Parathyroid adenoma (tissue), 2 donors: Measurements from ENCODE around the gene ATP13A5.

Experiments
- H2AFZ ChIP-seq: fragments of 300-600 bp; sonication (generic); one replicate; pipeline ENCODE4 v1.7.0; 2017; ENCODE audit warnings: antibody characterized with exemption, mild to moderate bottlenecking
- H3K27ac ChIP-seq: fragments of 300-600 bp; sonication (generic); one replicate; pipeline ENCODE4 v1.7.0; 2017
- H3K27me3 ChIP-seq: fragments of 300-600 bp; sonication (generic); one replicate; pipeline ENCODE4 v1.7.0; 2017; ENCODE audit warnings: low read length; ENCODE audit not compliant: control insufficient read depth, insufficient read depth
- H3K36me3 ChIP-seq: fragments of 300-600 bp; sonication (generic); one replicate; pipeline ENCODE4 v1.7.0; 2017; ENCODE audit warnings: low read length; ENCODE audit not compliant: control insufficient read depth, insufficient read depth
- H3K4me1 ChIP-seq: fragments of 300-600 bp; sonication (generic); one replicate; pipeline ENCODE4 v1.7.0; 2017; ENCODE audit warnings: control low read depth
- H3K4me2 ChIP-seq: fragments of 300-600 bp; sonication (generic); one replicate; pipeline ENCODE4 v1.7.0; 2017; ENCODE audit warnings: low read length
- H3K4me3 ChIP-seq: fragments of 300-600 bp; sonication (generic); one replicate; pipeline ENCODE4 v1.7.0; 2017; ENCODE audit warnings: low read depth, low read length
- H3K79me2 ChIP-seq: fragments of 300-600 bp; sonication (generic); one replicate; pipeline ENCODE4 v1.7.0; 2017; ENCODE audit warnings: control low read depth
- H3K9ac ChIP-seq: fragments of 300-600 bp; sonication (generic); one replicate; pipeline ENCODE4 v1.7.0; 2017; ENCODE audit warnings: mild to moderate bottlenecking
- H3K9me3 ChIP-seq: fragments of 300-600 bp; sonication (generic); one replicate; pipeline ENCODE4 v1.7.0; 2017; ENCODE audit warnings: low read length; ENCODE audit not compliant: control insufficient read depth
- TF ChIP-seq, protein P1 (sequence below): fragments of 300-600 bp; sonication (generic); IDR thresholded peaks from one replicate; pipeline ENCODE4 v1.7.0; 2017; ENCODE audit warnings: antibody characterized with exemption, mild to moderate bottlenecking
- donor health status: primary hyperparathyroidism.

The ATP13A5 gene

DNA sequence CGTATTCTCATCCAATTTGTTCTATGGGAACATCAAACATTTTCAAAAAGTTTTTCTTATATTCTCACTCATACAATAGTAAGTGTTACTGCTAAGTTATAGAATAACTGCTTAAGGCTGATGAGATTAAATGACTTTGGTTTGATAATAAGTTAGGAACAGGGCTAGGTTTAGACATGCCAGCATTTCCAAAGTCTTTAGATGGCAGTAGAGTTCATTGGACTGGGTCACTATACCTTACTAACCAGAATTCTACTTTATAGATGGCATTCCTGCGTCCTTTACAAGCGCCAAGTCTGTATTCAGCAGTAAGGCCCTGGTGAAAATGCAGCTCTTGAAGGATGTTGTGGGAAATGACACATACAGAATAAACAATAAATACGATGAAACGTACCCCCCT is 115.8 kb downstream of the ATP13A5 start:
- TF ChIP-seq, protein P1, sequence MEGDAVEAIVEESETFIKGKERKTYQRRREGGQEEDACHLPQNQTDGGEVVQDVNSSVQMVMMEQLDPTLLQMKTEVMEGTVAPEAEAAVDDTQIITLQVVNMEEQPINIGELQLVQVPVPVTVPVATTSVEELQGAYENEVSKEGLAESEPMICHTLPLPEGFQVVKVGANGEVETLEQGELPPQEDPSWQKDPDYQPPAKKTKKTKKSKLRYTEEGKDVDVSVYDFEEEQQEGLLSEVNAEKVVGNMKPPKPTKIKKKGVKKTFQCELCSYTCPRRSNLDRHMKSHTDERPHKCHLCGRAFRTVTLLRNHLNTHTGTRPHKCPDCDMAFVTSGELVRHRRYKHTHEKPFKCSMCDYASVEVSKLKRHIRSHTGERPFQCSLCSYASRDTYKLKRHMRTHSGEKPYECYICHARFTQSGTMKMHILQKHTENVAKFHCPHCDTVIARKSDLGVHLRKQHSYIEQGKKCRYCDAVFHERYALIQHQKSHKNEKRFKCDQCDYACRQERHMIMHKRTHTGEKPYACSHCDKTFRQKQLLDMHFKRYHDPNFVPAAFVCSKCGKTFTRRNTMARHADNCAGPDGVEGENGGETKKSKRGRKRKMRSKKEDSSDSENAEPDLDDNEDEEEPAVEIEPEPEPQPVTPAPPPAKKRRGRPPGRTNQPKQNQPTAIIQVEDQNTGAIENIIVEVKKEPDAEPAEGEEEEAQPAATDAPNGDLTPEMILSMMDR: no peak
- Histone ChIP-seq H3K79me2 (no peaks in the 10 kb centered on the region), H3K27me3 (no peaks in the 10 kb centered on the region), H3K4me1 (no peaks in the 10 kb centered on the region), H3K4me2 (no peak overlapping the region), H3K36me3 (no peaks in the 10 kb centered on the region), H2AFZ (no peak overlapping the region), H3K27ac (no peak overlapping the region), H3K9me3 (no peaks in the 10 kb centered on the region), H3K9ac (no peak overlapping the region), H3K4me3 (no peak overlapping the region)

DNA sequence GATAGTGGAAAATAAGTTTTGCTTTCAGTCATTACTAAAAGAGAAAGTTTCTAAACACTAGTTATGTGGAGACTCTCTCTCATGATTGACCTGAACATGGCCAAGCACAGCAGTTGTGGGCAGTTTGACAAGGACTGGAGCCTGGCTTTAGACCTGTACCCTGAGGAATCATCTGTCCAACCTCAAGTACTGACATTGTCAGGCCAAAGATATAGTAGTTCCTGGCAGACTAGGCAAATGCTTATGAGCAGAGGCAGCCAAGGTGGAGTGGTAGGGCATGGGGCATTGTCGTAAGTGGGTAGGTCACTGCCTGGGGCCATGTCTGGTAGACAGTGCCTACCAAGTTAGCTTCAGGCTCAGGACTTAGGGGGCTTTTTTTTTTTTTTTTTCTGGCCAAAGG is 116.6 kb downstream of the ATP13A5 start:
- TF ChIP-seq, protein P1: no peak
- Histone ChIP-seq H3K4me3 (no peak overlapping the region), H3K79me2 (no peaks in the 10 kb centered on the region), H3K9ac (no peak overlapping the region), H3K27ac (no peak overlapping the region), H3K27me3 (no peaks in the 10 kb centered on the region), H3K4me2 (no peak overlapping the region), H3K4me1 (no peaks in the 10 kb centered on the region), H3K9me3 (no peaks in the 10 kb centered on the region), H2AFZ (no peak overlapping the region), H3K36me3 (no peaks in the 10 kb centered on the region)

DNA sequence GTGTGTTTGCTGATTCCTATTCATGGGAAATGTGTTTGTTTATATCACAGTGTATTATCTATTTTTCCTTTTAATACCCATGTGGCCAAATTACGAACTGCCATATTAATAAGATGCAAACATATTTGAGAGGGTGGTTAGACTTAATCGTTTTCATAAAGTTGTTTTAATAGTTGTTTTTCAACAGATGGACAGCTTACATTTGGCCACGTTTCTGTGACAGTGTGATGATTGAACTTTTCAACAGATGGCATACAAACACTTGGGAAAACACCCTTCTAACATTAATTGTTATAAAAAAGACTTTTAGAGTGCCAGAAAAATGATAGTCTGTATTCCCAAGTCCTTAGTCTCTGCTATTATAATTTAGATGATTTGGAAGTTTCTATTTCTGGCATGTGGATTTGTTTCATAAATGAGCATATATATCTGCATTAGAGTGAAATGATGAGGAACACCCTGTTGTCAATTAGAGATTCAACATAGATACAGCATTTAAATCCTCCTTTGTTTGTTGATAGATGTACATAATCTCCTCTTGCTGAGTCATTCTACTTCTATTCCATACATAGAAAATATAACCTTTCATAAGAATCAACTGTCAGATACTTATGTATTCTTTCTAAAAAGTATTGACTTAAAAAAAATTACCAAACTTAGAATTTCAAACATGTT is 124.4 kb downstream of the ATP13A5 start:
- H3K79me2 ChIP-seq: no peaks in the 10 kb centered on the region
- H2AFZ ChIP-seq: no peak overlapping the region
- no peak overlapping the region for H3K27ac ChIP-seq
- TF ChIP-seq, protein P1: no peak
- no peak overlapping the region for H3K9ac ChIP-seq
- no peak overlapping the region for H3K4me3 ChIP-seq
- no peak overlapping the region for H3K4me2 ChIP-seq
- H3K9me3 ChIP-seq: no peaks in the 10 kb centered on the region
- H3K36me3 ChIP-seq: no peaks in the 10 kb centered on the region
- H3K27me3 ChIP-seq: no peaks in the 10 kb centered on the region
- H3K4me1 ChIP-seq: no peaks in the 10 kb centered on the region

DNA sequence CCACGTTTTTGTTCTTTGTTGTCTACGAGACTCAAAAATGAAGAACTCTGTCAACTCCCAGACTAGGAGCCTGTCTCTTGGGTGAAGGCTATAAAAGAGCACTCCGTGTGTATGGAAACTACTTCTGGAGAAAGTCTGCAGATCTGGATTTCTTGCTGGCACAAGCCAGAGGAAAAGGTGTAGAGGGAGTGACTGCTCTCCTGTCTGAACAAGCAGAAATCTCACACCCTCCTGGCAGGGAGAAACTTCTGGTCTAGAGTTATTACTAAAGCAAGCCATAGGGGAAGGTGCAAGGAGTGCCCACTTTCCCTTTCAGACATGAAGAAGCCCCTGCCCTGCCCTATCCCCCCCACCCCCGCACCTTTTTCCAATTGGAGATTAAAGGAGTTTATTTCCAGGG is 128.1 kb downstream of the ATP13A5 start:
- Histone ChIP-seq H3K9ac (no peak overlapping the region), H3K9me3 (no peaks in the 10 kb centered on the region), H3K36me3 (no peaks in the 10 kb centered on the region), H3K4me3 (no peak overlapping the region), H3K4me2 (no peak overlapping the region), H3K27me3 (no peaks in the 10 kb centered on the region), H2AFZ (no peak overlapping the region), H3K4me1 (no peaks in the 10 kb centered on the region), H3K79me2 (no peaks in the 10 kb centered on the region), H3K27ac (no peak overlapping the region)
- TF ChIP-seq, protein P1: no peak

DNA sequence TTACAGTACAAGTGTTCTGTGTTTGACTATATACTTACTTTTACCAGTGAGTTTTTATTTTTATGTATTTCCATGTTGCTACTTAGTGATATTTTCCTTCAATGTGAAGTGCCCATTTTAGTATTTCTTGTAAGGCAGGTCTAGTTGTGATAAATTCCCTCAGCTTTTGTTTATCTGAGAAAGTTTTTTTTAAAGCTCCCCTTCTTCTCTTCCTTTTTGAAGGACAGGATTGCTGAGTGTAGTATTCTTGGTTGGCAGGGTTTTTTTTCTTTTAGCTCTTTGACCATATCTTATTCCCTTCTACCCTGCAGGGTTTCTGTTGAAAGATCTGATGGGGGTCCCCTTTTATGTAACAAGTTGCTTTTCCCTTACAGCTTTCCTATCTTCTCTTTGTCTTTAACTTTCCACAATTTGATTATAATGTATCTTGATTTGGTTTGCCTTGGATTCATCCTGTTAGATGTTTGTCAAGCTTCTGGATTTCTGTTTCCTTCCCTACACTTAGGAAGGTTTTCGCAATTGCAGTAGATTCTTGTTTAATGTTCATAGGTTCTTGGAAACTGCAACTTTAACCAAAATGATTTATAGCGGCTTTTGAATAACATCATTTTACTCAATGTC is 129.6 kb downstream of the ATP13A5 start:
- no peaks in the 10 kb centered on the region for H3K27me3 ChIP-seq
- H3K4me2 ChIP-seq: no peak overlapping the region
- TF ChIP-seq, protein P1: no peak
- no peak overlapping the region for H3K9ac ChIP-seq
- H3K27ac ChIP-seq: no peak overlapping the region
- no peak overlapping the region for H3K4me3 ChIP-seq
- no peak overlapping the region for H2AFZ ChIP-seq
- no peaks in the 10 kb centered on the region for H3K4me1 ChIP-seq
- H3K36me3 ChIP-seq: no peaks in the 10 kb centered on the region
- no peaks in the 10 kb centered on the region for H3K9me3 ChIP-seq
- H3K79me2 ChIP-seq: no peaks in the 10 kb centered on the region
